H1 (cell line): ENCODE results near the gene FASTK. TPM values are rescaled to one million over a fixed set of nuclear protein-coding genes. Genes with fewer than 3 reads are reported as not detected.

Experiments
- CBX5 ChIP-seq: fragments of 300-800, 300-1000 bp; sonication (generic); IDR thresholded peaks from 2 replicates; pipeline ENCODE4 v1.7.1; 2016; ENCODE audit warnings: antibody characterized with exemption, low read length, low read depth
- KDM5A ChIP-seq: fragments of 200-600 bp; IDR thresholded peaks from 2 replicates; pipeline ENCODE4 v1.7.1; 2012; ENCODE audit warnings: mild to moderate bottlenecking, low read length, inconsistent platforms, mixed read lengths
- polyA plus RNA-seq, 7 experiments: library from polyadenylated mRNA; depleted of rRNA in 3 of 7; stranded (reverse) in 5 of 7; unstranded in 2 of 7; fragments of >200 nt in 5 of 7; fragments of 200-250 nt in 2 of 7; gene quantifications; 1 replicate in 5 of 7; 2 replicates in 1 of 7; 4 replicates in 1 of 7; pipeline versions ENCODE4 v1.2.1 to v1.2.3, GENCODE V29; 2011 to 2013; ENCODE audit warnings: missing spikeins in 2 of 7, mixed read lengths in 2 of 7
- total RNA-seq: library from RNA; stranded (reverse); fragmentation: NEBNext Ultra II Directional; extraction: Animal tissue kit (Norgen Biotek cat#: 25700); gene quantifications from 2 replicates; pipeline ENCODE4 v1.2.1, GENCODE V29; 2021
- TF ChIP-seq, protein P1 (sequence below), 3 experiments: IDR thresholded peaks; 1 replicate in 2 of 3; 2 replicates in 1 of 3; pipeline versions ENCODE4 v1.5.1 to v1.6.1; 2011; ENCODE audit warnings: low read length in 3 of 3, mild to moderate bottlenecking in 3 of 3, inconsistent platforms in 2 of 3, low read depth in 1 of 3, moderate library complexity in 1 of 3; ENCODE audit not compliant: insufficient read depth in 1 of 3; ENCODE audit errors: control extremely low read depth in 1 of 3

FASTK gene
- total and polyA plus RNA-seq, 2 of the 8 experiments (the other 6 are each of a cell fraction or from before 2014, with no cell fraction given) = 39.4 to 84.0 TPM

- TF ChIP-seq, protein P1, sequence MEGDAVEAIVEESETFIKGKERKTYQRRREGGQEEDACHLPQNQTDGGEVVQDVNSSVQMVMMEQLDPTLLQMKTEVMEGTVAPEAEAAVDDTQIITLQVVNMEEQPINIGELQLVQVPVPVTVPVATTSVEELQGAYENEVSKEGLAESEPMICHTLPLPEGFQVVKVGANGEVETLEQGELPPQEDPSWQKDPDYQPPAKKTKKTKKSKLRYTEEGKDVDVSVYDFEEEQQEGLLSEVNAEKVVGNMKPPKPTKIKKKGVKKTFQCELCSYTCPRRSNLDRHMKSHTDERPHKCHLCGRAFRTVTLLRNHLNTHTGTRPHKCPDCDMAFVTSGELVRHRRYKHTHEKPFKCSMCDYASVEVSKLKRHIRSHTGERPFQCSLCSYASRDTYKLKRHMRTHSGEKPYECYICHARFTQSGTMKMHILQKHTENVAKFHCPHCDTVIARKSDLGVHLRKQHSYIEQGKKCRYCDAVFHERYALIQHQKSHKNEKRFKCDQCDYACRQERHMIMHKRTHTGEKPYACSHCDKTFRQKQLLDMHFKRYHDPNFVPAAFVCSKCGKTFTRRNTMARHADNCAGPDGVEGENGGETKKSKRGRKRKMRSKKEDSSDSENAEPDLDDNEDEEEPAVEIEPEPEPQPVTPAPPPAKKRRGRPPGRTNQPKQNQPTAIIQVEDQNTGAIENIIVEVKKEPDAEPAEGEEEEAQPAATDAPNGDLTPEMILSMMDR (IDR thresholded peaks at IDR 0.05; ENCODE audit: control extremely low read depth in 1 of 3, insufficient read depth in 1 of 3, low read depth in 1 of 3, low read length in 3 of 3) = peak in 2 of 3 experiments; percentile 55 to 70; a peak in 3 of 4 replicates
- TF ChIP-seq CBX5 (no peak), KDM5A (no peak)
Measured at GRCh38 chr7:151076863-151077704, 3.5 kb downstream of the FASTK start (continued).
